AG08396 (cell line): ENCODE data around the gene TMTC1.

Source experiments
- DNase-seq: peaks from one replicate; pipeline ENCODE4 v3.0.0; 2012; ENCODE audit warnings: low spot score, mixed read lengths

TMTC1 gene

GRCh38 chr12:29741342-29742241 is 42.1 kb downstream of the TMTC1 start:
- DNase-seq: no peak

GRCh38 chr12:29739279-29739991 is 44.3 kb downstream of the TMTC1 start:
- DNase-seq: peak; percentile 27

GRCh38 chr12:29738365-29738764 is 45.4 kb downstream of the TMTC1 start:
- no peak for DNase-seq

GRCh38 chr12:29737644-29738043 is 46.1 kb downstream of the TMTC1 start:
- no peak for DNase-seq

GRCh38 chr12:29735604-29736003 is 48.1 kb downstream of the TMTC1 start:
- DNase-seq: no peak

GRCh38 chr12:29734734-29735133 is 49.0 kb downstream of the TMTC1 start:
- no peak for DNase-seq

GRCh38 chr12:29734305-29734704 is 49.4 kb downstream of the TMTC1 start:
- DNase-seq: no peak

- DNase-seq: no peak
Measured at GRCh38 chr12:29733501-29733900, 50.2 kb downstream of the TMTC1 start.

GRCh38 chr12:29733060-29733459 is 50.7 kb downstream of the TMTC1 start:
- no peak for DNase-seq

- no peak for DNase-seq
Measured at GRCh38 chr12:29732593-29732992, 51.1 kb downstream of the TMTC1 start.

- no peak for DNase-seq
Measured at GRCh38 chr12:29732191-29732590, 51.6 kb downstream of the TMTC1 start.

GRCh38 chr12:29731591-29731990 is 52.2 kb downstream of the TMTC1 start:
- no peak for DNase-seq

GRCh38 chr12:29730481-29730880 is 53.3 kb downstream of the TMTC1 start:
- no peak for DNase-seq

GRCh38 chr12:29728030-29728429 is 55.7 kb downstream of the TMTC1 start:
- DNase-seq: no peak

- no peak for DNase-seq
Measured at GRCh38 chr12:29726741-29727348, 56.9 kb downstream of the TMTC1 start.

GRCh38 chr12:29726321-29726692 is 57.4 kb downstream of the TMTC1 start:
- DNase-seq: no peak

- DNase-seq: peak; percentile 29
Measured at GRCh38 chr12:29725587-29726320, 58.0 kb downstream of the TMTC1 start.

- no peak for DNase-seq
Measured at GRCh38 chr12:29722164-29722563, 61.6 kb downstream of the TMTC1 start.

- no peak for DNase-seq
Measured at GRCh38 chr12:29719381-29719780, 64.4 kb downstream of the TMTC1 start.

- DNase-seq: no peak
Measured at GRCh38 chr12:29717540-29718100, 66.1 kb downstream of the TMTC1 start.

GRCh38 chr12:29714966-29715365 is 68.8 kb downstream of the TMTC1 start:
- DNase-seq: no peak

- no peak for DNase-seq
Measured at GRCh38 chr12:29713729-29714128, 70.0 kb downstream of the TMTC1 start.
